B cell (primary cell): ENCODE results near the gene WFS1. TPM values are rescaled to one million over a fixed set of nuclear protein-coding genes. Genes with fewer than 3 reads are reported as not detected.

Experiments
- ATAC-seq: fragments of 200-7000 bp; cut with Tn5 transposase; one replicate; pipeline ENCODE4 v1.10.0; 2021; ENCODE audit warnings: low read depth, mild to moderate bottlenecking, moderate number of reproducible peaks, moderate library complexity
- CTCF ChIA-PET: fragments of 350-600 bp; sonication (Branson Sonifier 250); formaldehyde crosslinking; loops from one replicate; lab custom pipeline; 2021; ENCODE audit warnings: antibody characterized with exemption, inconsistent platforms; lab: Charles Lee
- POLR2A ChIA-PET: fragments of 350-600 bp; sonication (Branson Sonifier 250); formaldehyde crosslinking; loops from one replicate; lab custom pipeline; 2021; ENCODE audit warnings: antibody characterized with exemption; lab: Charles Lee
- DNase-seq: peaks from one replicate; pipeline ENCODE4 v3.0.0; 2013
- H2AFZ ChIP-seq: 2 replicates; pipeline ENCODE4 v1.6.1; 2012; ENCODE audit warnings: mild to moderate bottlenecking, low read depth, low read length; ENCODE audit not compliant: insufficient read depth, poor library complexity, severe bottlenecking
- H3K27ac ChIP-seq, 2 donors: 1 replicate in 1 of 2; 2 replicates in 1 of 2; pipeline ENCODE4 v1.5.1; 2012 to 2013; ENCODE audit warnings: low read length in 2 of 2, mild to moderate bottlenecking in 2 of 2, moderate library complexity in 1 of 2
- H3K27me3 ChIP-seq, 4 experiments: fragments of 200-600 bp in 1 of 4; sonication (generic) in 1 of 4; replicated peaks in 1 of 4; 1 replicate in 2 of 4; 2 replicates in 2 of 4; pipeline versions ENCODE4 v1.6.1 to v1.7.0; 2013 to 2016; ENCODE audit warnings: low read length in 3 of 4, mild to moderate bottlenecking in 2 of 4, mixed read lengths in 1 of 4, moderate library complexity in 1 of 4; ENCODE audit not compliant: insufficient read depth in 4 of 4, control insufficient read depth in 3 of 4; ENCODE audit errors: control extremely low read depth in 1 of 4
- H3K36me3 ChIP-seq, 2 experiments: replicated peaks in 1 of 2; 1 replicate in 1 of 2; 2 replicates in 1 of 2; pipeline versions ENCODE4 v1.6.1 to v1.7.1; 2013; ENCODE audit warnings: low read length in 1 of 2; ENCODE audit not compliant: insufficient read depth in 2 of 2, control insufficient read depth in 1 of 2; ENCODE audit errors: control extremely low read depth in 1 of 2, extremely low read depth in 1 of 2
- H3K4me1 ChIP-seq, 2 donors: fragments of 200-600 bp in 1 of 2; sonication (generic) in 1 of 2; 1 replicate in 1 of 2; 2 replicates in 1 of 2; pipeline versions ENCODE4 v1.5.1 to v1.6.1; 2013 to 2017; ENCODE audit warnings: low read length in 2 of 2; ENCODE audit not compliant: control insufficient read depth in 2 of 2, insufficient read depth in 2 of 2
- H3K4me2 ChIP-seq: replicated peaks from 2 replicates; pipeline ENCODE3; 2012; ENCODE audit warnings: mild to moderate bottlenecking, low read depth, low read length; ENCODE audit not compliant: poor library complexity, severe bottlenecking
- H3K4me3 ChIP-seq, 5 experiments: fragments of 200-600 bp in 1 of 5; sonication (generic) in 1 of 5; 1 replicate in 3 of 5; 2 replicates in 2 of 5; pipeline versions ENCODE4 v1.5.1 to v1.7.0; 2011 to 2016; ENCODE audit warnings: low read length in 4 of 5, mild to moderate bottlenecking in 4 of 5, low read depth in 2 of 5, control low read depth in 1 of 5, moderate library complexity in 1 of 5; ENCODE audit not compliant: insufficient read depth in 1 of 5; ENCODE audit errors: control extremely low read depth in 1 of 5, extremely low read depth in 1 of 5
- H3K79me2 ChIP-seq: fragments of 200-600 bp; sonication (generic); one replicate; pipeline ENCODE4 v1.6.0; 2016; ENCODE audit warnings: low read length; ENCODE audit not compliant: control insufficient read depth, insufficient read depth
- H3K9ac ChIP-seq: fragments of 200-600 bp; sonication (generic); 2 replicates; pipeline ENCODE4 v1.6.1; 2017; ENCODE audit warnings: mild to moderate bottlenecking, low read length, moderate library complexity
- H3K9me3 ChIP-seq, 3 donors: one replicate each; pipeline versions ENCODE4 v1.6.1 to v1.7.1; 2013; ENCODE audit warnings: low read length in 2 of 3; ENCODE audit not compliant: control insufficient read depth in 2 of 3, insufficient read depth in 1 of 3; ENCODE audit errors: control extremely low read depth in 1 of 3
- H4K20me1 ChIP-seq: 2 replicates; pipeline ENCODE4 v1.6.0; 2012; ENCODE audit warnings: mild to moderate bottlenecking, low read length; ENCODE audit not compliant: insufficient read depth, control insufficient read depth, poor library complexity, severe bottlenecking
- H3K27ac Mint-ChIP-seq: one replicate; pipeline ENCODE4 v1.8.0; 2021; ENCODE audit warnings: mixed read lengths
- H3K27me3 Mint-ChIP-seq: one replicate; pipeline ENCODE4 v1.8.0; 2021; ENCODE audit warnings: mixed read lengths
- H3K4me1 Mint-ChIP-seq: one replicate; pipeline ENCODE4 v1.8.0; 2021; ENCODE audit warnings: mixed read lengths
- H3K4me3 Mint-ChIP-seq: one replicate; pipeline ENCODE4 v1.8.0; 2021; ENCODE audit warnings: mixed read lengths
- H3K9me3 Mint-ChIP-seq: one replicate; pipeline ENCODE4 v1.8.0; 2022; ENCODE audit warnings: mixed read lengths; ENCODE audit not compliant: insufficient read depth
- CTCF ChIP-seq: fragments of 200-600 bp; IDR thresholded peaks from one replicate; pipeline ENCODE4 v1.8.0; 2022; ENCODE audit warnings: antibody characterized with exemption, mild to moderate bottlenecking
- EZH2 ChIP-seq: IDR thresholded peaks from 2 replicates; pipeline ENCODE4 v1.6.1; 2012; ENCODE audit warnings: borderline replicate concordance, low read depth, mild to moderate bottlenecking, moderate library complexity, low read length; ENCODE audit not compliant: insufficient read depth, poor library complexity, severe bottlenecking
- WGBS: methylation state at CpG from one replicate; pipeline ENCODE4 v1.1.5; 2013; ENCODE audit warnings: missing lambda C conversion rate; ENCODE audit not compliant: insufficient coverage; 5-methylcytosine and 5-hydroxymethylcytosine counted together
- intact Hi-C: fragments of 100-400 bp; cut with micrococcal nuclease; formaldehyde crosslinking; loops from one replicate; pipeline ENCODE4 v1.10.0; 2022
- polyA plus RNA-seq: library from polyadenylated mRNA; depleted of rRNA; stranded (reverse); fragments of >200 nt; gene quantifications from 2 replicates; pipeline ENCODE4 v1.2.3, GENCODE V29; 2012
- total RNA-seq, 2 donors: library from RNA; stranded (reverse); fragments of 120-200 nt in 1 of 2; gene quantifications; 1 replicate in 1 of 2; 2 replicates in 1 of 2; pipeline versions ENCODE4 v1.2.3 to v1.2.4, GENCODE V29; 2013 to 2022

Gene WFS1
- total and polyA plus RNA-seq, 2 donors (not counting 1 experiment from before 2014, with no cell fraction given), result 5.8 to 6.7 TPM

GRCh38 chr4:6257247-6258025 lies 12.2 kb upstream of the WFS1 start:
- peaks cover 21% of the 10 kb centered on the region for H3K27me3 Mint-ChIP-seq
- Histone ChIP-seq H4K20me1 (no peaks in the 10 kb centered on the region), H3K9ac (no peak overlapping the region), H3K4me1 (peaks cover 12 to 14% of the 10 kb centered on the region in 2 donors), H3K27ac (no peak overlapping the region), H3K4me3 (no peak overlapping the region), H3K36me3 (no peaks in the 10 kb centered on the region), H3K4me2 (peak overlapping the region; percentile 67), H3K27me3 (peaks cover 0 to 4% (median 0%) of the 10 kb centered on the region in 4 experiments), H3K9me3 (peaks cover 0 to 6% (median 0%) of the 10 kb centered on the region in 3 donors), H2AFZ (peak overlapping the region; percentile 83), H3K79me2 (no peaks in the 10 kb centered on the region)
- POLR2A ChIA-PET, result no interaction called here
- WGBS, result 7% methylated on average over 17 of the region's 18 CpGs
- peak; percentile 56 for ATAC-seq
- peak overlapping the region; percentile 25 for H3K4me3 Mint-ChIP-seq
- H3K4me1 Mint-ChIP-seq, result peaks cover 22% of the 10 kb centered on the region
- CTCF ChIA-PET, result interaction anchor here (1.5 to 14.1 kb wide), 3 partner anchors 7 to 69 kb away, joined by 3 to 451 read pairs (median 30); partner anchors contain the start of gene WFS1
- no peak overlapping the region for H3K27ac Mint-ChIP-seq
- no peak for TF ChIP-seq EZH2
- no peak for TF ChIP-seq CTCF
- intact Hi-C loops, result no loop called here
- H3K9me3 Mint-ChIP-seq, result no peaks in the 10 kb centered on the region
- peak; percentile 28 for DNase-seq

- H3K4me3 Mint-ChIP-seq, result no peak overlapping the region
- no peaks in the 10 kb centered on the region for H3K9me3 Mint-ChIP-seq
- POLR2A ChIA-PET, result no interaction called here
- no peak for ATAC-seq
- Histone ChIP-seq H2AFZ (no peak overlapping the region), H3K36me3 (no peaks in the 10 kb centered on the region), H3K27me3 (peaks cover 0 to 4% (median 0%) of the 10 kb centered on the region in 4 experiments), H3K27ac (no peak overlapping the region), H3K9me3 (peaks cover 0 to 6% (median 0%) of the 10 kb centered on the region in 3 donors), H3K4me3 (no peak overlapping the region), H4K20me1 (no peaks in the 10 kb centered on the region), H3K4me2 (no peak overlapping the region), H3K9ac (no peak overlapping the region), H3K79me2 (no peaks in the 10 kb centered on the region), H3K4me1 (peaks cover 12 to 14% of the 10 kb centered on the region in 2 donors)
- intact Hi-C loops, result no loop called here
- WGBS, result 100% methylated on average over 1 of the region's 5 CpGs
- CTCF ChIA-PET, result interaction anchor here (1.5 to 14.1 kb wide), 3 partner anchors 7 to 68 kb away, joined by 3 to 451 read pairs (median 30); partner anchors contain the start of gene WFS1
- peaks cover 19% of the 10 kb centered on the region for H3K27me3 Mint-ChIP-seq
- peaks cover 22% of the 10 kb centered on the region for H3K4me1 Mint-ChIP-seq
- no peak for TF ChIP-seq EZH2
- no peak for TF ChIP-seq CTCF
- H3K27ac Mint-ChIP-seq, result no peak overlapping the region
- no peak for DNase-seq
These were observed 11.7 kb upstream of the WFS1 start for GRCh38 chr4:6258026-6258360.
